GM21717 (cell line): ENCODE results near the gene CCDC92.
A peak's percentile ranks its signal among the peaks of the same experiment; 100 is the strongest.

Experiments
- ATAC-seq: cut with Tn5 transposase; IDR thresholded peaks from one replicate; pipeline ENCODE4 v1.9.1; 2021; ENCODE audit warnings: mild to moderate bottlenecking, moderate library complexity; ENCODE audit not compliant: unreplicated experiment

CCDC92 gene

DNA sequence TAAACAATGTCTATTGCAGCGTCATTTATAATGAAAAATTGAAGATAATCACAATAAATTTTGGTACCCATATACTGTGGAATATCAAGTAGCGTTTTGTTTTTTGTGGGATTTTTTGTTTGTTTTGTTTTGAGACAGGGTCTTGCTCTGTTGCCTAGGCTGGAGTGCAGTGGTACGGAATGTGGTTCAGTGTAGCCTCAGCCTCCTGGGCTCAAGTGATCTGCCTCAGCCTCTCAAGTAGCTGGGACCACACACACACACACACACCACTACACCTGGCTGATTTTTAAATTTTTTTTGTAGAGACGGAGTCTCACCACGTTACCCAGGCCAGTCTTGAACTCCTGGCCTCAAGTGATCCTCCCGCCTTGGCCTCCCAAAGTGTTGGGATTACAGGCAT lies 6.9 kb upstream of the CCDC92 start:
- ATAC-seq: no peak

DNA sequence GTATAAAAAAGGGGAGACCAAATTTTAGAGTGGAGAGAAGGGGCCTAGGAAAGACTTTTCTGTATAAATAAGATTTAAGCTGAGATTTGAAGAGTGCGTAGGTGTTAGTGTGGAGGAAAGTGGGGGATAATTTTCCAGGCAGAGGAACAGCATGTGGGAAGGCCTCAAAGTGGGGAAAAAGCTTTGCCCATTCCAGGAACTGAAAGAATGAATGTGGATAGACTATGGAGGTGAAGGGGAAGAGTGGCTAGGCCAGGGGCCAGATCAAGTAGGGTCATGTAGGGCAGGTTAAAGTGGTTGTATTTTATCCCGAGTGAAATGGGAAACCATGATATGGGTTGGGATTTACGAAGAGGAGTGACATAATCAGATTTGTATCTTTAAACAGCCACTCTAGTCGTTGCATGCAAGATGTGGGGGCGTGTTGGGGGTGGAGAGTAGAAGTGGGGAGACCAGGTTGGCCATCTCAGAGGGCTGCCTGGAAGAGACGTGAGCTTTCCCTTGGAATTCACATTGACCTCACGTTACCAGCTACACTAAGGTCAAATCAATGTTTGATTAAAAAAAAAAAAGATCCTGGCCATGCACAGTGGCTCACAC lies 3.7 kb upstream of the CCDC92 start:
- ATAC-seq: no peak

- ATAC-seq: peak; percentile 13
These were observed 1.1 kb upstream of the CCDC92 start for GRCh38 chr12:123973552-123974341.

DNA sequence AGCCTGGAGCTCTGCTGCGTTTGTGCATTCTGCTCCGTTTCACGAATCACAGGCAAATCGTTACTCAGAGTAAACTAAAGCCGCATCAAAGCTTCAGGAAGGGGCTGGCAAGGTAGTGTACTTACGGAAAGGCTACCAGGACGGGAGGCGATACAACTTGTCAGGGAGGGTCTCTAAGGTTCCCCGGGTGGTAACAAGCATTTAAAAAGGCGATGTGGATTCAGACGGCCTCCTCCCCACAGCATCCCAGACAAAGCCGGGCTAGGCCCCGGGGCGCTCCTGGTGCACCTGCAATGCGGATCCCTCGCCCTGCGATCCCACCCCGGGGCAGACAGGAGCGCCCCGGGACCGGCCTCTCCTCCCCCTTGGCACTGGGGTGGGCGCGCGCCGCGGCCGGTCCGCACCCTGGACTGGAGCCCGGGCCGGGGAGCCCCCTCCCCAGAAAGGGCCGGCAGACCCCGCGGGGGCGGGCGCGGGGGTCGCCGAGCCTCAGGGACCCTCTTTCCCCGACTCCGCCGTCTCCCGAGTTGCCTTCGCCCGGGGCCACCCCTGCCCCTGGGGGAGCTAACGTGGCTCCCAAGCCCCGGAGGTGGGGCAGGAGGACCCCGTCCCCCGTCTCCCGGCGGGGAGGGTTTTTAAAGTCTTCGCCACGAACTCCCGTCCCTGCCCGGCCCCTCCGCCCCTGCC lies 718 bp downstream of the CCDC92 start:
- peak; percentile 16 for ATAC-seq

- no peak for ATAC-seq
These were observed 1.2 kb downstream of the CCDC92 start for GRCh38 chr12:123971449-123971769.

DNA sequence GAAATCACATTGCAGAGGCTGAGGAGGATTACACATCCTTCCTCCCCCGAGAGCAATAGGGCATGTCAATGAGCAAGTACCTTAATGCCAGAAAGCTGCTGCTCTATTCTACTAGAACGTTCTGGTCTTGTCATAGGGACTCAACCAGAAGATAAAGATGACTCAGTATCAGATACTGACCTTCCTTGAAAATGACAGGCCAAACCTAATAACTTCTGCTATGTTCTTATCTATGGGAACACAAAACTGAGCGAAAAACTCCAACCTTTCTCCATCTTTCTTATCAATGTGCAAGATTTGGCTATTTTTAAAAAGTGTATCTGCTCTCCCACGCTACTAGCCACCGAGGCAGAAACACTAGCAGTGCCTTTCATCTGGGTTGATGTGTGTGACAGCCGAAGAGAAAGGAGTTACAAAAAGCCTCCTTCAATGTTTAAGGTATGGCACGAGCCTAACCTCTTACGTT lies 5.5 kb downstream of the CCDC92 start:
- no peak for ATAC-seq

GRCh38 chr12:123966596-123966995 lies 6.0 kb downstream of the CCDC92 start:
- no peak for ATAC-seq

- no peak for ATAC-seq
These were observed 7.2 kb downstream of the CCDC92 start for GRCh38 chr12:123965382-123965781.

DNA sequence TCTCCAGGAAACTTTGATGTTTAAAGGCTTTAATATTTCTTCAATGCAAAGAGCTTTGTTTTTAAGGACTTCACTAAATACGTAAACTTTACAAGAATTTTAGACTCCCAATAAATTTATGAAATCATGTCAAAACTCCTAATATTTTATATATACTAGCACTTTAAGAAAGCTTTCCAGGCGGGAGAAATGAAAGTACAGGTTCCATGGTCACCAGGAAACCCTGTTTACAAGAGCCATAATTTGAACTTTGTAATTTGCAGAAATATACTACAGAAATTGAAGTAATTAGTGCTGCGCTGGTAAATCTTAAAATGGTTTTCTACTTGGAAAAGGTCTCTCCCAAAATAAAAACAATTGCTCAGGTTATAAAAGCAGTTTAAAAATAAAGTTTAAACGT lies 8.8 kb downstream of the CCDC92 start:
- ATAC-seq: no peak

- no peak for ATAC-seq
These were observed 10.1 kb downstream of the CCDC92 start for GRCh38 chr12:123962513-123962912.

DNA sequence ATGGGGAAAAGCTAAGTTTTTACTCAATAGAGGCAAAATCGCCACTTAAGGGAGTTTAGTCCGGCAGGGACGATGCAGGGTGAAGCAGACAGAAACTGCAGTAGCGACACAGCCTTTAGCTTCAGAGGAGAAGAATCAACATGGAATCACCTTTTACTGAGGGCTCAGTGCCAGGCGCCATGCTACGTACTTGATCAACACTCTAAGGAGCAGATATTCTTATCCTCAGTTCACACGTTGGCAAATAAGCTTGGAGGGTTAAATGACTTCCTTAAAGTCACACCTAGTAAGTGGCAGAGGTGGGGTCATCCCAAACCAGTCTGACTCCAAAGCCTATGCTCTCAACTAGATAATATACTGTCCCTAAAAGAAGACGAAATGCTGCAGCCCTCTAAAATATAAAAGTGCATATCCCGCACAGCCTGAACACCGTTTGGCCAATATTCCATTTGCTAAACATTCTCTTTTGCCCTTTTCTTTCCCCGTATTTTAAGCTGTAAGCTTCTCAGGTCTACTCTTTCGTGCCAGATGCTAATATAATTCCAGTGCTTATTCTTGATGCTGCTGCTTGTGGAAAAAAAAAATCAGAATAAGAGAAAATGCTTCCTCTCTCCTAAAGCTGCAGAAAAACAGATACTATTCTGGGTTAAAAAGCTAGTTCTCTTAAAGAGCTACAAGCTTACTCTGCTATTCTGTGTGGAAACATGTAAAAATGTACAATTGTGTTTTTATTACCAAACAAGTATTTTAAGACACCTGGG lies 10.9 kb downstream of the CCDC92 start:
- ATAC-seq: no peak

- no peak for ATAC-seq
These were observed 11.8 kb downstream of the CCDC92 start for GRCh38 chr12:123960856-123961255.

GRCh38 chr12:123960029-123960735 lies 12.4 kb downstream of the CCDC92 start:
- no peak for ATAC-seq

DNA sequence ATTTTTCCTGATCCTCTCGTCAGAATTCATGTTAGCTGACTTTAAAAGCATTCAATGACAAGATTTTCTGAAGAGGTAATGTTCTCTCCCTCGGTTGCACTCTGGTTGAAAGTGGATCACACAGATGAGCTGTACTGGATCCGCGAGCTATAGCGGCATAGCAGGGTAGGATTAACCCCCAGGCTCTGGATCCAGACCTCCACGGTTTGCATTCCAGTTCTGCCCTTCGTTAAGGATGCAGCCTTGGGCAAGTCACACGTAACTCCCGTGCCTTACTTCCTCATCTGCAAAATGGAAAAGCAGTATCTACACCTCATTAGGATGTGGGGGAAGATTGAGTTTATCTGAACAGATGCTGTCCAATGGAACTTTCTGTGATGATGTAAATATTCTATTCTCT lies 13.8 kb downstream of the CCDC92 start:
- no peak for ATAC-seq

- no peak for ATAC-seq
These were observed 14.2 kb downstream of the CCDC92 start for GRCh38 chr12:123958462-123958861.

DNA sequence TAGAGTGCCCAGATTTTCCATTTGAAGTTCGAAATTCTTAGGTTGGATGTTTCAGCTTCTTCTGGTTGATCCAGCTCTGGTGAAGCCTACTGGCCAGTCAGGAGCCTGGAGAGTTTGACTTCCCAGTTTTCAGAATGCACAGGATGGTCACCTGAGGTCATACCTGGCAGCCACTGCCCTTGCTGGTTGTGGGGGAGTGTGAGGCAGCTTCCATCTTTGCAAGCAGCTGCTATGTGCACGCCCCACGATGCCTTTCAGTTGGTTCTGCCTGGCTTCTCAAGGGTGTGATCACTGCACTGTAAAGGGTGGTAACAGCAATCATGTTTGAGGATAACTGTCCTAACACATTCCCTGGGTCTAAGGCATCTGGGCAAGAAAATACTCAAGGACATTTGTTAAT lies 15.4 kb downstream of the CCDC92 start:
- ATAC-seq: no peak

DNA sequence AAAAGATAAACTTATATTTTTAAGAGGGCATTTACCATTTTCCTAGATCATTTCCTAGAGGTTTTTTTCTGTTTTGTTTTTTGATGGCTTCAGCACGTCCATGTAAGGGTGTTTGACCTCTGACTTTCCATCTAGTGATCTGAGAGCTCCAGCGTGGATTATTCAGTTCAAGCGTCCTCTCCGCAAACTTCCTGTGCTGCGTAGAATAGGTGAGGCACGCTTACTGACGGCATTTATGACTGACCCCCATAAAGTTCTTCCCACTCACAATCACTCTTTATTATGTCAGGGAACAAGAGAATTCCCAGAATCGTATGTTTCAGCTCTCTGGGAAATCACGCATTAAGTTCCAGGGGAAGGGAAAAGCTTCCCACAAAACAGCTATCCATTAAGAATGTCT lies 16.4 kb downstream of the CCDC92 start:
- ATAC-seq: no peak

- ATAC-seq: no peak
These were observed 17.8 kb downstream of the CCDC92 start for GRCh38 chr12:123954647-123955350.

DNA sequence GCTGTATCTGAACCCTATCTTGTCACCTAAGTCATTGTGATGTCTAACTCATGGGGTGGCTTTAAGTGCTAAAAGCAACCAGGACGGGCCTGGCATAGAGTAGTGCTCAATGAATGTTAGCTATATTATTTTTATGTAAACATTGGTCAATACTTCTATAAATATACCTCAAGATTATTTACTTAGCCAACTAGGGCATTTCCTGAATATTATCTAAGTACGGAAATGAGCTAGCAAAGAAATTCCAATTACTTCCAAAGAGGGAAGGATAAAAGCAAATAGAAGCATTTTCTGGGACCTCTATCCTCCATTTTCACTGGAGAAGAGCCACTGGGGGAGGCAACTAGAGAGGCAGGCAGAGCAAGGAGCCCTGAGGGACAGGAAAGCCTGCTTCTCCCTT lies 20.6 kb downstream of the CCDC92 start:
- no peak for ATAC-seq

DNA sequence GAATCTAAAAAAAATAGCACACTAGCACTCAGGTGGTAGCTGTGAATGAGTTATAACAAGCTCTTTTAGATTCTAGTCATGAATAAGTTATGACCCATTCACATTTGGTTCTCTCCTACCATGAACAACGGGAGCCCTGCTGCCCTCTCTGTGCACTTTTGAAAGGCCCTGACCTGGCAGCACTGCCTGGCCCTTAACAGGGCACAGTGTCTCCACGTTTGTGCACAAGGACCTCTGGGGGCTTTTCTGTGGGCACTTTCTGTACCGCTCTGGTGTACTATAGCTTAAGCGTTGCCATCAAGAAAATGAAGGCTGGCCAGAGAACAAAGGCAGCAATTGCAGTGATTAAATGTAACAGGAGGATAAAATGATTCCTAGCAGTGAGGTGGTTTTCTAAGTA lies 21.2 kb downstream of the CCDC92 start:
- ATAC-seq: no peak
